Panc1 (cell line): ENCODE measurements around the gene SUMF1.

ENCODE experiments used
- POLR2AphosphoS5 ChIP-seq: IDR thresholded peaks from 2 replicates; pipeline ENCODE4 v1.6.1; 2012; ENCODE audit warnings: mild to moderate bottlenecking, low read depth, low read length, moderate library complexity
- TCF7L2 ChIP-seq: IDR thresholded peaks from 2 replicates; pipeline ENCODE4 v1.6.1; 2011; ENCODE audit warnings: mild to moderate bottlenecking, low read depth, low read length, inconsistent platforms
- TF ChIP-seq, protein P1 (sequence below): fragments of 450-650 bp; IDR thresholded peaks from 2 replicates; pipeline ENCODE4 v1.5.1; 2017; ENCODE audit warnings: mild to moderate bottlenecking
- TF ChIP-seq, protein P2 (sequence below), 2 experiments: IDR thresholded peaks; 2 replicates each; pipeline ENCODE4 v1.6.1; 2011 to 2012; ENCODE audit warnings: low read depth in 2 of 2, control low read depth in 1 of 2, low read length in 1 of 2, mild to moderate bottlenecking in 1 of 2, moderate library complexity in 1 of 2; ENCODE audit not compliant: insufficient read depth in 1 of 2

DNA sequence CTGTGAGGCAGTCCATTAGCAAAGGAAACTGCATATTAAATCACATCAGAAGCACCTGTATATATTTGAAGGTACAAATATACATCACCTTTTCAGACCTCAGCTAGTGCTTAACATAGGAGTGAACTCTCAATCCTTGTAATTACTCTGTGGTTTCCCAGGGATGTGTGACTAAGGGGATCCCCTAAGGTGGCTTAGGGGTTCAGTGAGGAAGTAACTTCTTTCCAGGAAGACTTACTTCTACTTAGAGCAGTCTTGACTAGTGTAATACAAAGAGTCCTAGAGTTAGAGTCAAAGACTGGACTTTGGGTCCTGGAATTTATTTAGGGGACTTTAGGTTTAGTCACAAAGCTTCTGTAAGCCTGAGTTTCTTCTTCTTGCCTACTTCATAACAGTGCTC lies 8.7 kb upstream of the SUMF1 start:
- TF ChIP-seq, protein P1, sequence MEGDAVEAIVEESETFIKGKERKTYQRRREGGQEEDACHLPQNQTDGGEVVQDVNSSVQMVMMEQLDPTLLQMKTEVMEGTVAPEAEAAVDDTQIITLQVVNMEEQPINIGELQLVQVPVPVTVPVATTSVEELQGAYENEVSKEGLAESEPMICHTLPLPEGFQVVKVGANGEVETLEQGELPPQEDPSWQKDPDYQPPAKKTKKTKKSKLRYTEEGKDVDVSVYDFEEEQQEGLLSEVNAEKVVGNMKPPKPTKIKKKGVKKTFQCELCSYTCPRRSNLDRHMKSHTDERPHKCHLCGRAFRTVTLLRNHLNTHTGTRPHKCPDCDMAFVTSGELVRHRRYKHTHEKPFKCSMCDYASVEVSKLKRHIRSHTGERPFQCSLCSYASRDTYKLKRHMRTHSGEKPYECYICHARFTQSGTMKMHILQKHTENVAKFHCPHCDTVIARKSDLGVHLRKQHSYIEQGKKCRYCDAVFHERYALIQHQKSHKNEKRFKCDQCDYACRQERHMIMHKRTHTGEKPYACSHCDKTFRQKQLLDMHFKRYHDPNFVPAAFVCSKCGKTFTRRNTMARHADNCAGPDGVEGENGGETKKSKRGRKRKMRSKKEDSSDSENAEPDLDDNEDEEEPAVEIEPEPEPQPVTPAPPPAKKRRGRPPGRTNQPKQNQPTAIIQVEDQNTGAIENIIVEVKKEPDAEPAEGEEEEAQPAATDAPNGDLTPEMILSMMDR: no peak
- no peak for TF ChIP-seq POLR2AphosphoS5
- TF ChIP-seq, protein P2, sequence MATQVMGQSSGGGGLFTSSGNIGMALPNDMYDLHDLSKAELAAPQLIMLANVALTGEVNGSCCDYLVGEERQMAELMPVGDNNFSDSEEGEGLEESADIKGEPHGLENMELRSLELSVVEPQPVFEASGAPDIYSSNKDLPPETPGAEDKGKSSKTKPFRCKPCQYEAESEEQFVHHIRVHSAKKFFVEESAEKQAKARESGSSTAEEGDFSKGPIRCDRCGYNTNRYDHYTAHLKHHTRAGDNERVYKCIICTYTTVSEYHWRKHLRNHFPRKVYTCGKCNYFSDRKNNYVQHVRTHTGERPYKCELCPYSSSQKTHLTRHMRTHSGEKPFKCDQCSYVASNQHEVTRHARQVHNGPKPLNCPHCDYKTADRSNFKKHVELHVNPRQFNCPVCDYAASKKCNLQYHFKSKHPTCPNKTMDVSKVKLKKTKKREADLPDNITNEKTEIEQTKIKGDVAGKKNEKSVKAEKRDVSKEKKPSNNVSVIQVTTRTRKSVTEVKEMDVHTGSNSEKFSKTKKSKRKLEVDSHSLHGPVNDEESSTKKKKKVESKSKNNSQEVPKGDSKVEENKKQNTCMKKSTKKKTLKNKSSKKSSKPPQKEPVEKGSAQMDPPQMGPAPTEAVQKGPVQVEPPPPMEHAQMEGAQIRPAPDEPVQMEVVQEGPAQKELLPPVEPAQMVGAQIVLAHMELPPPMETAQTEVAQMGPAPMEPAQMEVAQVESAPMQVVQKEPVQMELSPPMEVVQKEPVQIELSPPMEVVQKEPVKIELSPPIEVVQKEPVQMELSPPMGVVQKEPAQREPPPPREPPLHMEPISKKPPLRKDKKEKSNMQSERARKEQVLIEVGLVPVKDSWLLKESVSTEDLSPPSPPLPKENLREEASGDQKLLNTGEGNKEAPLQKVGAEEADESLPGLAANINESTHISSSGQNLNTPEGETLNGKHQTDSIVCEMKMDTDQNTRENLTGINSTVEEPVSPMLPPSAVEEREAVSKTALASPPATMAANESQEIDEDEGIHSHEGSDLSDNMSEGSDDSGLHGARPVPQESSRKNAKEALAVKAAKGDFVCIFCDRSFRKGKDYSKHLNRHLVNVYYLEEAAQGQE (IDR thresholded peaks at IDR 0.05; ENCODE audit: insufficient read depth in 1 of 2, low read depth in 2 of 2, low read length in 1 of 2): no peak
- no peak for TF ChIP-seq TCF7L2
